ENCODE results near the gene GLIPR2. TPM values are rescaled to one million over a fixed set of nuclear protein-coding genes. Genes with fewer than 3 reads are reported as not detected.

The GLIPR2 gene
- total RNA-seq, 1 experiment from 2014 or later = 0.75 TPM

- no peaks in the 10 kb centered on the region for H3K9me2 ChIP-seq (replicated peaks; ENCODE audit: insufficient read depth, low read length)
- H3K9me3 ChIP-seq (ENCODE audit: low read length) = no peaks in the 10 kb centered on the region
- H3K4me1 ChIP-seq (ENCODE audit: low read length) = no peaks in the 10 kb centered on the region
- no peak overlapping the region for H3K4me3 ChIP-seq (ENCODE audit: low read length)
- peak; percentile 9 for DNase-seq
- no peak overlapping the region for H3K27ac ChIP-seq (ENCODE audit: low read length)
- H3K79me2 ChIP-seq (ENCODE audit: low read length) = no peaks in the 10 kb centered on the region
- H4K20me1 ChIP-seq (ENCODE audit: insufficient read depth, low read depth, low read length) = no peaks in the 10 kb centered on the region
- no peaks in the 10 kb centered on the region for H3K27me3 ChIP-seq (ENCODE audit: low read length)
- no peak overlapping the region for H2AFZ ChIP-seq (ENCODE audit: low read length)
- H3K9ac ChIP-seq (ENCODE audit: low read length) = no peak overlapping the region
- no peaks in the 10 kb centered on the region for H3K36me3 ChIP-seq (ENCODE audit: insufficient read depth, low read length)
- no peak overlapping the region for H3K4me2 ChIP-seq (ENCODE audit: low read depth, low read length, poor library complexity, severe bottlenecking)
Observed at GRCh38 chr9:36116593-36116992, 19.9 kb upstream of the GLIPR2 start.

GRCh38 chr9:36118201-36118600 is 18.3 kb upstream of the GLIPR2 start:
- no peaks in the 10 kb centered on the region for H3K27me3 ChIP-seq (ENCODE audit: low read length)
- H3K4me2 ChIP-seq (ENCODE audit: low read depth, low read length, poor library complexity, severe bottlenecking) = no peak overlapping the region
- H3K27ac ChIP-seq (ENCODE audit: low read length) = no peak overlapping the region
- no peaks in the 10 kb centered on the region for H3K4me1 ChIP-seq (ENCODE audit: low read length)
- H3K4me3 ChIP-seq (ENCODE audit: low read length) = no peak overlapping the region
- no peak overlapping the region for H3K9ac ChIP-seq (ENCODE audit: low read length)
- H3K79me2 ChIP-seq (ENCODE audit: low read length) = no peaks in the 10 kb centered on the region
- no peaks in the 10 kb centered on the region for H3K36me3 ChIP-seq (ENCODE audit: insufficient read depth, low read length)
- H4K20me1 ChIP-seq (ENCODE audit: insufficient read depth, low read depth, low read length) = no peaks in the 10 kb centered on the region
- no peak overlapping the region for H2AFZ ChIP-seq (ENCODE audit: low read length)
- no peaks in the 10 kb centered on the region for H3K9me2 ChIP-seq (replicated peaks; ENCODE audit: insufficient read depth, low read length)
- no peaks in the 10 kb centered on the region for H3K9me3 ChIP-seq (ENCODE audit: low read length)
- DNase-seq = peak; percentile 7

GRCh38 chr9:36118706-36119105 is 17.8 kb upstream of the GLIPR2 start:
- Histone ChIP-seq H3K36me3 (ENCODE audit: insufficient read depth, low read length) (no peaks in the 10 kb centered on the region), H3K27ac (ENCODE audit: low read length) (no peak overlapping the region), H3K4me1 (ENCODE audit: low read length) (no peaks in the 10 kb centered on the region), H3K27me3 (ENCODE audit: low read length) (no peaks in the 10 kb centered on the region), H3K79me2 (ENCODE audit: low read length) (no peaks in the 10 kb centered on the region), H3K4me3 (ENCODE audit: low read length) (no peak overlapping the region), H3K9me3 (ENCODE audit: low read length) (no peaks in the 10 kb centered on the region), H4K20me1 (ENCODE audit: insufficient read depth, low read depth, low read length) (no peaks in the 10 kb centered on the region), H3K4me2 (ENCODE audit: low read depth, low read length, poor library complexity, severe bottlenecking) (no peak overlapping the region), H3K9ac (ENCODE audit: low read length) (no peak overlapping the region), H2AFZ (ENCODE audit: low read length) (no peak overlapping the region), H3K9me2 (replicated peaks; ENCODE audit: insufficient read depth, low read length) (no peaks in the 10 kb centered on the region)
- DNase-seq = no peak

- Histone ChIP-seq H3K79me2 (ENCODE audit: low read length) (no peaks in the 10 kb centered on the region), H3K4me3 (ENCODE audit: low read length) (no peak overlapping the region), H3K27ac (ENCODE audit: low read length) (no peak overlapping the region), H3K36me3 (ENCODE audit: insufficient read depth, low read length) (no peaks in the 10 kb centered on the region), H3K27me3 (ENCODE audit: low read length) (no peaks in the 10 kb centered on the region), H2AFZ (ENCODE audit: low read length) (no peak overlapping the region), H3K9me3 (ENCODE audit: low read length) (no peaks in the 10 kb centered on the region), H3K4me2 (ENCODE audit: low read depth, low read length, poor library complexity, severe bottlenecking) (no peak overlapping the region), H3K4me1 (ENCODE audit: low read length) (no peaks in the 10 kb centered on the region), H3K9me2 (replicated peaks; ENCODE audit: insufficient read depth, low read length) (no peaks in the 10 kb centered on the region), H4K20me1 (ENCODE audit: insufficient read depth, low read depth, low read length) (no peaks in the 10 kb centered on the region), H3K9ac (ENCODE audit: low read length) (no peak overlapping the region)
- no peak for DNase-seq
Observed at GRCh38 chr9:36119476-36119875, 17.1 kb upstream of the GLIPR2 start.

- no peak for DNase-seq
- no peaks in the 10 kb centered on the region for H3K4me1 ChIP-seq (ENCODE audit: low read length)
- no peaks in the 10 kb centered on the region for H3K36me3 ChIP-seq (ENCODE audit: insufficient read depth, low read length)
- no peaks in the 10 kb centered on the region for H3K9me3 ChIP-seq (ENCODE audit: low read length)
- no peak overlapping the region for H2AFZ ChIP-seq (ENCODE audit: low read length)
- H3K9ac ChIP-seq (ENCODE audit: low read length) = no peak overlapping the region
- no peak overlapping the region for H3K4me3 ChIP-seq (ENCODE audit: low read length)
- no peaks in the 10 kb centered on the region for H4K20me1 ChIP-seq (ENCODE audit: insufficient read depth, low read depth, low read length)
- H3K4me2 ChIP-seq (ENCODE audit: low read depth, low read length, poor library complexity, severe bottlenecking) = no peak overlapping the region
- H3K27me3 ChIP-seq (ENCODE audit: low read length) = no peaks in the 10 kb centered on the region
- no peaks in the 10 kb centered on the region for H3K9me2 ChIP-seq (replicated peaks; ENCODE audit: insufficient read depth, low read length)
- H3K79me2 ChIP-seq (ENCODE audit: low read length) = no peaks in the 10 kb centered on the region
- H3K27ac ChIP-seq (ENCODE audit: low read length) = no peak overlapping the region
Observed at GRCh38 chr9:36120705-36121104, 15.8 kb upstream of the GLIPR2 start.

- no peak overlapping the region for H2AFZ ChIP-seq (ENCODE audit: low read length)
- H3K79me2 ChIP-seq (ENCODE audit: low read length) = no peaks in the 10 kb centered on the region
- no peak overlapping the region for H3K4me2 ChIP-seq (ENCODE audit: low read depth, low read length, poor library complexity, severe bottlenecking)
- no peak for DNase-seq
- no peak overlapping the region for H3K9ac ChIP-seq (ENCODE audit: low read length)
- H3K4me1 ChIP-seq (ENCODE audit: low read length) = no peaks in the 10 kb centered on the region
- no peaks in the 10 kb centered on the region for H3K36me3 ChIP-seq (ENCODE audit: insufficient read depth, low read length)
- no peaks in the 10 kb centered on the region for H4K20me1 ChIP-seq (ENCODE audit: insufficient read depth, low read depth, low read length)
- no peak overlapping the region for H3K27ac ChIP-seq (ENCODE audit: low read length)
- H3K27me3 ChIP-seq (ENCODE audit: low read length) = no peaks in the 10 kb centered on the region
- no peaks in the 10 kb centered on the region for H3K9me2 ChIP-seq (replicated peaks; ENCODE audit: insufficient read depth, low read length)
- no peak overlapping the region for H3K4me3 ChIP-seq (ENCODE audit: low read length)
- no peaks in the 10 kb centered on the region for H3K9me3 ChIP-seq (ENCODE audit: low read length)
Observed at GRCh38 chr9:36121971-36122370, 14.6 kb upstream of the GLIPR2 start.

- DNase-seq = no peak
- no peaks in the 10 kb centered on the region for H3K4me1 ChIP-seq (ENCODE audit: low read length)
- no peak overlapping the region for H3K4me2 ChIP-seq (ENCODE audit: low read depth, low read length, poor library complexity, severe bottlenecking)
- no peaks in the 10 kb centered on the region for H4K20me1 ChIP-seq (ENCODE audit: insufficient read depth, low read depth, low read length)
- H3K9me2 ChIP-seq (replicated peaks; ENCODE audit: insufficient read depth, low read length) = no peaks in the 10 kb centered on the region
- H3K27me3 ChIP-seq (ENCODE audit: low read length) = no peaks in the 10 kb centered on the region
- no peak overlapping the region for H3K27ac ChIP-seq (ENCODE audit: low read length)
- H3K79me2 ChIP-seq (ENCODE audit: low read length) = no peaks in the 10 kb centered on the region
- no peak overlapping the region for H3K4me3 ChIP-seq (ENCODE audit: low read length)
- H3K9me3 ChIP-seq (ENCODE audit: low read length) = no peaks in the 10 kb centered on the region
- H2AFZ ChIP-seq (ENCODE audit: low read length) = no peak overlapping the region
- no peak overlapping the region for H3K9ac ChIP-seq (ENCODE audit: low read length)
- no peaks in the 10 kb centered on the region for H3K36me3 ChIP-seq (ENCODE audit: insufficient read depth, low read length)
Observed at GRCh38 chr9:36123515-36123914, 13.0 kb upstream of the GLIPR2 start.

- Histone ChIP-seq H3K4me2 (ENCODE audit: low read depth, low read length, poor library complexity, severe bottlenecking) (no peak overlapping the region), H3K9me3 (ENCODE audit: low read length) (no peaks in the 10 kb centered on the region), H3K36me3 (ENCODE audit: insufficient read depth, low read length) (no peaks in the 10 kb centered on the region), H3K27me3 (ENCODE audit: low read length) (no peaks in the 10 kb centered on the region), H3K79me2 (ENCODE audit: low read length) (no peaks in the 10 kb centered on the region), H3K4me1 (ENCODE audit: low read length) (no peaks in the 10 kb centered on the region), H3K27ac (ENCODE audit: low read length) (no peak overlapping the region), H3K9me2 (replicated peaks; ENCODE audit: insufficient read depth, low read length) (no peaks in the 10 kb centered on the region), H2AFZ (ENCODE audit: low read length) (no peak overlapping the region), H3K9ac (ENCODE audit: low read length) (no peak overlapping the region), H4K20me1 (ENCODE audit: insufficient read depth, low read depth, low read length) (no peaks in the 10 kb centered on the region), H3K4me3 (ENCODE audit: low read length) (no peak overlapping the region)
- no peak for DNase-seq
Observed at GRCh38 chr9:36125062-36125855, 11.3 kb upstream of the GLIPR2 start.
